ENCODE results near the gene SMIM17. TPM values are rescaled to one million over a fixed set of nuclear protein-coding genes. Genes with fewer than 3 reads are reported as not detected.

Gene SMIM17
- total and polyA plus RNA-seq, 2 of the 4 experiments (the other 2 are of a cell fraction), result not detected

DNA sequence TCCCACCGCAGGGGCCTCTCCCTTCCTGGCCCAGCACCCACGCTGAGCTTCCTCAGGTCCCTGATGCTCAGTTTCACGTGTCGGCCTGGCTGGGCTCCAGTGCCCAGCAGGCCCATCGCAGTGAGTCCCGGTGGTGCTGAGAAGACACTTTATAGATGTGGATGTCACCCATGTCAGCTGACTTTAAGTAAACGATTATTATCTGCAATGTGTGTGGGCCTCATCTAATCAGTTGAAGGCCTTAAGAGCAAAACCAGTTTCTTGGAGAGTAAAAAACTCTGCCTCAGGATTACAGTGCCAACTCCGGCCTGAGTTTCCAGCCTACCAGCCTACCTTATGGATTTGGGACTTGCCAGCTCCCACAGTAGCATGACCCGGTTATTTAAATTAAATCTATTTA lies 17.3 kb upstream of the SMIM17 start:
- H3K79me1 ChIP-seq (ENCODE audit: low read depth in 1 of 2, low read length in 2 of 2), result peaks cover 0 to 4% of the 10 kb centered on the region in 2 experiments; a peak in 1 of 4 replicates
- H3K9me1 ChIP-seq (ENCODE audit: insufficient read depth, low read length), result no peaks in the 10 kb centered on the region
- H3K27me3 ChIP-seq (ENCODE audit: control insufficient read depth, insufficient read depth, low read length), result no peaks in the 10 kb centered on the region
- H3K4me2 ChIP-seq (ENCODE audit: low read depth, low read length), result no peak overlapping the region
- H3K9me3 ChIP-seq (ENCODE audit: control insufficient read depth, insufficient read depth, low read length), result peaks cover 72% of the 10 kb centered on the region
- H3K4me1 ChIP-seq (ENCODE audit: control insufficient read depth, insufficient read depth, low read length), result no peaks in the 10 kb centered on the region
- WGBS, 2 experiments (ENCODE audit: extremely low coverage in 2 of 2, insufficient read length in 1 of 2), result 100% methylated on average over 2 of the region's 9 CpGs; no CpG with 5 or more reads in 1 of the 2 experiments
- no peak overlapping the region for H3K18ac ChIP-seq (ENCODE audit: low read depth, low read length)
- H2AK9ac ChIP-seq (replicated peaks; ENCODE audit: low read depth, low read length, poor library complexity), result no peak overlapping the region
- no peak overlapping the region for H4K91ac ChIP-seq (ENCODE audit: insufficient read depth, low read depth, low read length)
- no peak overlapping the region for H3K14ac ChIP-seq (replicated peaks; ENCODE audit: low read depth, low read length)
- no TSS peak for BruUV-seq (replicated peaks)
- H2BK120ac ChIP-seq (ENCODE audit: low read depth, low read length), result no peak overlapping the region
- in situ Hi-C loops (cut with MboI; ENCODE audit: low sequenced_read_pairs) (no loop called here), dilution Hi-C loops (cut with HindIII; ENCODE audit: low sequenced_read_pairs, unreplicated experiment) (no loop called here), intact Hi-C loops (cut with micrococcal nuclease) (no loop called here)
- H2BK20ac ChIP-seq (ENCODE audit: low read depth, low read length), result no peak overlapping the region
- peaks cover 40% of the 10 kb centered on the region for H3K36me3 ChIP-seq (ENCODE audit: control insufficient read depth, insufficient read depth, low read length)
- ATAC-seq (ENCODE audit: low read depth), result no peak
- no peak overlapping the region for H3K4ac ChIP-seq (ENCODE audit: low read depth, low read length)
- H3K9ac ChIP-seq (ENCODE audit: low read depth, low read length), result no peak overlapping the region
- no peak for DNase-seq
- CTCF ChIA-PET, result no interaction called here
- no peaks in the 10 kb centered on the region for H4K20me1 ChIP-seq (ENCODE audit: insufficient read depth, low read length)
- no peak overlapping the region for H2BK5ac ChIP-seq (ENCODE audit: low read depth, low read length, poor library complexity, severe bottlenecking)
- no peak for TF ChIP-seq POLR2A (IDR thresholded peaks at IDR 0.05; ENCODE audit: low read depth, low read length)
- TF ChIP-seq RFX5 (IDR thresholded peaks at IDR 0.05; ENCODE audit: low read depth, low read length), result no peak
- no peak for TF ChIP-seq RAD21 (IDR thresholded peaks at IDR 0.05; ENCODE audit: low read length)
- TF ChIP-seq FOS (IDR thresholded peaks at IDR 0.05; ENCODE audit: low read depth, low read length), result no peak
- no peak for TF ChIP-seq NFE2L2 (IDR thresholded peaks at IDR 0.05; ENCODE audit: low read depth, low read length)
- TF ChIP-seq CHD1 (IDR thresholded peaks at IDR 0.05; ENCODE audit: low read depth, low read length), result no peak
- no peak for TF ChIP-seq MAZ (IDR thresholded peaks at IDR 0.05; ENCODE audit: borderline replicate concordance, low read depth, low read length)
- TF ChIP-seq RCOR1 (IDR thresholded peaks at IDR 0.05; ENCODE audit: insufficient replicate concordance, low read length), result no peak
- no peak for TF ChIP-seq MAFK (IDR thresholded peaks at IDR 0.05; ENCODE audit: low read depth, low read length)
- TF ChIP-seq CEBPB (IDR thresholded peaks at IDR 0.05; ENCODE audit: low read depth, low read length), result no peak
- TF ChIP-seq, protein P1, sequence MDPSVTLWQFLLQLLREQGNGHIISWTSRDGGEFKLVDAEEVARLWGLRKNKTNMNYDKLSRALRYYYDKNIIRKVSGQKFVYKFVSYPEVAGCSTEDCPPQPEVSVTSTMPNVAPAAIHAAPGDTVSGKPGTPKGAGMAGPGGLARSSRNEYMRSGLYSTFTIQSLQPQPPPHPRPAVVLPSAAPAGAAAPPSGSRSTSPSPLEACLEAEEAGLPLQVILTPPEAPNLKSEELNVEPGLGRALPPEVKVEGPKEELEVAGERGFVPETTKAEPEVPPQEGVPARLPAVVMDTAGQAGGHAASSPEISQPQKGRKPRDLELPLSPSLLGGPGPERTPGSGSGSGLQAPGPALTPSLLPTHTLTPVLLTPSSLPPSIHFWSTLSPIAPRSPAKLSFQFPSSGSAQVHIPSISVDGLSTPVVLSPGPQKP (IDR thresholded peaks at IDR 0.05; ENCODE audit: borderline replicate concordance, low read depth, low read length), result no peak
- no peak for TF ChIP-seq BHLHE40 (IDR thresholded peaks at IDR 0.05; ENCODE audit: low read depth, low read length)
- TF ChIP-seq, protein P2, sequence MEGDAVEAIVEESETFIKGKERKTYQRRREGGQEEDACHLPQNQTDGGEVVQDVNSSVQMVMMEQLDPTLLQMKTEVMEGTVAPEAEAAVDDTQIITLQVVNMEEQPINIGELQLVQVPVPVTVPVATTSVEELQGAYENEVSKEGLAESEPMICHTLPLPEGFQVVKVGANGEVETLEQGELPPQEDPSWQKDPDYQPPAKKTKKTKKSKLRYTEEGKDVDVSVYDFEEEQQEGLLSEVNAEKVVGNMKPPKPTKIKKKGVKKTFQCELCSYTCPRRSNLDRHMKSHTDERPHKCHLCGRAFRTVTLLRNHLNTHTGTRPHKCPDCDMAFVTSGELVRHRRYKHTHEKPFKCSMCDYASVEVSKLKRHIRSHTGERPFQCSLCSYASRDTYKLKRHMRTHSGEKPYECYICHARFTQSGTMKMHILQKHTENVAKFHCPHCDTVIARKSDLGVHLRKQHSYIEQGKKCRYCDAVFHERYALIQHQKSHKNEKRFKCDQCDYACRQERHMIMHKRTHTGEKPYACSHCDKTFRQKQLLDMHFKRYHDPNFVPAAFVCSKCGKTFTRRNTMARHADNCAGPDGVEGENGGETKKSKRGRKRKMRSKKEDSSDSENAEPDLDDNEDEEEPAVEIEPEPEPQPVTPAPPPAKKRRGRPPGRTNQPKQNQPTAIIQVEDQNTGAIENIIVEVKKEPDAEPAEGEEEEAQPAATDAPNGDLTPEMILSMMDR (conservative IDR thresholded peaks at IDR 0.05; ENCODE audit: low read depth, low read length), result no peak
- TF ChIP-seq, protein P3, sequence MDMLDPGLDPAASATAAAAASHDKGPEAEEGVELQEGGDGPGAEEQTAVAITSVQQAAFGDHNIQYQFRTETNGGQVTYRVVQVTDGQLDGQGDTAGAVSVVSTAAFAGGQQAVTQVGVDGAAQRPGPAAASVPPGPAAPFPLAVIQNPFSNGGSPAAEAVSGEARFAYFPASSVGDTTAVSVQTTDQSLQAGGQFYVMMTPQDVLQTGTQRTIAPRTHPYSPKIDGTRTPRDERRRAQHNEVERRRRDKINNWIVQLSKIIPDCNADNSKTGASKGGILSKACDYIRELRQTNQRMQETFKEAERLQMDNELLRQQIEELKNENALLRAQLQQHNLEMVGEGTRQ (IDR thresholded peaks at IDR 0.05; ENCODE audit: low read depth, low read length), result no peak
- no peak for TF ChIP-seq MXI1 (IDR thresholded peaks at IDR 0.05; ENCODE audit: borderline replicate concordance, low read depth, low read length)
- no peak overlapping the region for H3K56ac ChIP-seq (ENCODE audit: extremely low read depth, insufficient read depth, low read length)
- no peak overlapping the region for H4K8ac ChIP-seq (ENCODE audit: low read depth in 2 of 2, low read length in 2 of 2)
- POLR2A ChIA-PET (ENCODE audit: unreplicated experiment), result no interaction called here
- no peak overlapping the region for H3K4me3 ChIP-seq (ENCODE audit: insufficient read depth, low read depth, low read length)
- H3K27ac ChIP-seq (ENCODE audit: insufficient read depth, low read length), result no peak overlapping the region
- no peak overlapping the region for H2BK15ac ChIP-seq (ENCODE audit: low read depth, low read length)
- no peak overlapping the region for H2AFZ ChIP-seq (replicated peaks; ENCODE audit: low read length, poor library complexity)
- H3K23ac ChIP-seq (ENCODE audit: low read depth, low read length), result no peak overlapping the region
- no peak overlapping the region for H4K5ac ChIP-seq (ENCODE audit: low read depth, low read length)
- H2AK5ac ChIP-seq (ENCODE audit: low read depth, low read length), result no peak overlapping the region

All from IMR-90 (cell line).